Spleen (tissue), 11 donors: Measurements from ENCODE around the gene SLC30A7. TPM values are rescaled to one million over a fixed set of nuclear protein-coding genes. Genes with fewer than 3 reads are reported as not detected.

ENCODE experiments used
- DNase-seq: peaks from one replicate; pipeline ENCODE4 v3.0.0-alpha.2; 2020
- H3K27ac ChIP-seq, 8 donors: fragments of 200-600 bp; sonication (generic) in 7 of 8; 1 replicate in 4 of 8; 2 replicates in 4 of 8; pipeline versions ENCODE4 v1.5.0 to v1.8.0; 2016 to 2021; ENCODE audit warnings: inconsistent platforms in 4 of 8, mild to moderate bottlenecking in 4 of 8, moderate library complexity in 1 of 8
- H3K27me3 ChIP-seq, 7 donors: fragments of 200-600 bp; sonication (generic) in 6 of 7; replicated peaks in 1 of 7; 1 replicate in 4 of 7; 2 replicates in 3 of 7; pipeline versions ENCODE4 v1.5.0 to v1.8.0; 2016 to 2021; ENCODE audit warnings: inconsistent platforms in 3 of 7, mild to moderate bottlenecking in 1 of 7
- H3K36me3 ChIP-seq, 6 donors: fragments of 200-600 bp; sonication (generic) in 5 of 6; 1 replicate in 4 of 6; 2 replicates in 2 of 6; pipeline versions ENCODE4 v1.5.0 to v1.8.0; 2016 to 2021; ENCODE audit warnings: inconsistent platforms in 2 of 6
- H3K4me1 ChIP-seq, 6 donors: fragments of 200-600 bp; sonication (generic) in 5 of 6; 1 replicate in 3 of 6; 2 replicates in 3 of 6; pipeline versions ENCODE4 v1.5.0 to v1.8.0; 2016 to 2021; ENCODE audit warnings: inconsistent platforms in 3 of 6
- H3K4me3 ChIP-seq, 8 donors: fragments of 200-600 bp; sonication (generic) in 7 of 8; 1 replicate in 4 of 8; 2 replicates in 4 of 8; pipeline versions ENCODE4 v1.5.0 to v1.8.0; 2016 to 2021; ENCODE audit warnings: inconsistent platforms in 4 of 8, mild to moderate bottlenecking in 4 of 8, moderate library complexity in 2 of 8
- H3K9me3 ChIP-seq, 8 donors: fragments of 200-600 bp; sonication (generic) in 7 of 8; 1 replicate in 4 of 8; 2 replicates in 4 of 8; pipeline versions ENCODE4 v1.5.0 to v1.8.0; 2016 to 2021; ENCODE audit warnings: inconsistent platforms in 4 of 8
- POLR2A ChIP-seq, 3 donors: fragments of 450-650 bp; IDR thresholded peaks; one replicate each; pipeline ENCODE4 v1.5.1; 2017; ENCODE audit warnings: antibody characterized with exemption in 3 of 3, mild to moderate bottlenecking in 1 of 3
- POLR2AphosphoS5 ChIP-seq, 3 donors: sonication (generic); formaldehyde crosslinking; IDR thresholded peaks; one replicate each; pipeline ENCODE4 v1.5.1; 2017; ENCODE audit warnings: antibody characterized with exemption in 3 of 3
- WGBS, 5 donors: extraction: QIAGEN DNeasy Blood & Tissue Kit in 3 of 5; methylation state at CpG; one replicate each; pipeline versions ENCODE4 v1.1.5 to v1.1.7; 2013 to 2018; 5-methylcytosine and 5-hydroxymethylcytosine counted together
- intact Hi-C: fragments of 100-400 bp; cut with DNase I; formaldehyde crosslinking; loops from one replicate; pipeline ENCODE4 v1.15.0; 2023; ENCODE audit warnings: low total_unique reads
- polyA plus RNA-seq, 3 donors: library from polyadenylated mRNA; stranded (reverse); fragments of 200-250 nt; gene quantifications; one replicate each; pipeline ENCODE4 v1.2.1, GENCODE V29; 2013
- total RNA-seq, 7 donors: library from RNA; depleted of rRNA in 3 of 7; stranded (reverse); fragments of >200 nt in 3 of 7; fragmentation: NEBNext Ultra II Directional in 4 of 7; extraction: Animal tissue kit (Norgen Biotek cat#: 25700) in 4 of 7; gene quantifications; one replicate each; pipeline versions ENCODE4 v1.1.0 to v1.2.1, GENCODE V29; 2016 to 2021
- TF ChIP-seq, protein P1 (sequence below), 11 experiments: fragments of 200-600 bp in 7 of 11; fragments of 450-650 bp in 4 of 11; sonication (generic) in 4 of 11; IDR thresholded peaks in 8 of 11; conservative IDR thresholded peaks in 3 of 11; 1 replicate in 7 of 11; 2 replicates in 4 of 11; pipeline versions ENCODE4 v1.4.0 to v1.8.0; 2016 to 2021; ENCODE audit warnings: antibody characterized with exemption in 11 of 11, inconsistent platforms in 4 of 11, mild to moderate bottlenecking in 1 of 11
- donor health status: healthy with polysubstance abuse.
- donor health status: DM: no; HTN: no; CAD: no; lungs with moderate emphysema.
- donor health status: DM: no; HTN: no; CAD: no.
- donor health status: Bipolar disorder and iron deficiency.
- donor health status: healthy.
- donor health status: DM: no; HTN: no; CAD: no.
- donor health status: DM: yes; HTN: yes; CAD: no.

Gene SLC30A7
- total and polyA plus RNA-seq, 10 donors, result 4.2 to 44.5 (median 35.9) TPM

DNA sequence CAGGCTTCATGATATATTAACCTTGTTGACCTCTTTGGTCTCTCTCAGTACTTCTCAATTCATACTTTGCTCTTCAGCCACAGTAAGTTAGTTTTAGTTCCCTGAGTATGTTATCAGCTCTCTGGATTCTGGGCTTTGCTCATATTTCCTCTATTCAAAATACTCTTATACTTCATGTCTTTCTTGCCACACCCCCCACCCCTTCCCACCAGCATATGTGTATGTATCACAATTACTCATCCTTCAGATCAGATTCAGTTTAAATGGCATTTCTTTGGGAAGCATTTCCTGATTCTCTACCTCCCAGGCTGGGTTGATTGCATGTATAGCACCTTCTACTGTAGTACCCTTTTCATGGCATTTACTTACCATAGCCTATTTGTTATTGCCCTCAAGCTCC, 28.3 kb downstream of the SLC30A7 start:
- no peak for DNase-seq
- no peaks in the 10 kb centered on the region for H3K27me3 ChIP-seq
- intact Hi-C loops, result loop anchor here (5.0 kb wide), 2 partner anchors 368 to 433 kb away; no protein-coding TSS in a partner anchor
- H3K36me3 ChIP-seq, result peaks cover 0 to 65% (median 16%) of the 10 kb centered on the region in 6 donors
- no peak overlapping the region for H3K4me3 ChIP-seq
- H3K27ac ChIP-seq, result no peak overlapping the region
- H3K9me3 ChIP-seq, result no peaks in the 10 kb centered on the region
- TF ChIP-seq, protein P1, sequence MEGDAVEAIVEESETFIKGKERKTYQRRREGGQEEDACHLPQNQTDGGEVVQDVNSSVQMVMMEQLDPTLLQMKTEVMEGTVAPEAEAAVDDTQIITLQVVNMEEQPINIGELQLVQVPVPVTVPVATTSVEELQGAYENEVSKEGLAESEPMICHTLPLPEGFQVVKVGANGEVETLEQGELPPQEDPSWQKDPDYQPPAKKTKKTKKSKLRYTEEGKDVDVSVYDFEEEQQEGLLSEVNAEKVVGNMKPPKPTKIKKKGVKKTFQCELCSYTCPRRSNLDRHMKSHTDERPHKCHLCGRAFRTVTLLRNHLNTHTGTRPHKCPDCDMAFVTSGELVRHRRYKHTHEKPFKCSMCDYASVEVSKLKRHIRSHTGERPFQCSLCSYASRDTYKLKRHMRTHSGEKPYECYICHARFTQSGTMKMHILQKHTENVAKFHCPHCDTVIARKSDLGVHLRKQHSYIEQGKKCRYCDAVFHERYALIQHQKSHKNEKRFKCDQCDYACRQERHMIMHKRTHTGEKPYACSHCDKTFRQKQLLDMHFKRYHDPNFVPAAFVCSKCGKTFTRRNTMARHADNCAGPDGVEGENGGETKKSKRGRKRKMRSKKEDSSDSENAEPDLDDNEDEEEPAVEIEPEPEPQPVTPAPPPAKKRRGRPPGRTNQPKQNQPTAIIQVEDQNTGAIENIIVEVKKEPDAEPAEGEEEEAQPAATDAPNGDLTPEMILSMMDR (IDR thresholded peaks at IDR 0.05 in 8 of 11, conservative IDR thresholded peaks at IDR 0.05 in 3 of 11), result no peak
- TF ChIP-seq POLR2A (IDR thresholded peaks at IDR 0.05) (no peak), POLR2AphosphoS5 (IDR thresholded peaks at IDR 0.05) (no peak)
- peaks cover 0 to 58% (median 19%) of the 10 kb centered on the region in 6 donors for H3K4me1 ChIP-seq

DNA sequence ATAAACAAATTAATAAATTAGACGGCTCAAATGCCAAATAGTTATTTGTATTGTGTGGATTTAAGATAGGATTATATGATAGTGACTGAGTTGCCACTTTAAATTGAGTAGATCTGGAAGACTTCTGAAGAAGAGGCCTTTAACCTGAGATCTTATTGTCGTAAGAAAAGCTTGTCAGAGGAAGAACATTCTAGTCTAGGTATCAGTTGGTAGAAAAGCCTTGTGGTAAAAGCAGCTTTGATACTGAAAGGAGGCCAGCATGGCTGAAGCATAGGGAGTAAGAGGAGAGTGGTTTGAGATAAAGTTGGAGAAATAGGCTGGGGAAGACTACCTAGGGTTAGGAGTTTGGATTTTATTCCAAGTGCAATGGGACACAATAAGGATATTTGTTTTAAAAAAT, 29.1 kb downstream of the SLC30A7 start:
- H3K27me3 ChIP-seq, result no peaks in the 10 kb centered on the region
- no peak for TF ChIP-seq POLR2A (IDR thresholded peaks at IDR 0.05)
- intact Hi-C loops, result loop anchor here (5.0 kb wide), 3 partner anchors 357 to 432 kb away; no protein-coding TSS in a partner anchor
- H3K9me3 ChIP-seq, result no peaks in the 10 kb centered on the region
- WGBS, 5 donors, result 90 to 97% (median 92%) methylated on average over 2 of the region's 2 CpGs
- no peak overlapping the region for H3K4me3 ChIP-seq
- H3K4me1 ChIP-seq, result peaks cover 0 to 66% (median 22%) of the 10 kb centered on the region in 6 donors
- H3K27ac ChIP-seq, result peak overlapping the region in 4 of 8 donors; percentile 16 to 79 (median 47)
- H3K36me3 ChIP-seq, result peaks cover 0 to 57% (median 16%) of the 10 kb centered on the region in 6 donors
- no peak for DNase-seq

DNA sequence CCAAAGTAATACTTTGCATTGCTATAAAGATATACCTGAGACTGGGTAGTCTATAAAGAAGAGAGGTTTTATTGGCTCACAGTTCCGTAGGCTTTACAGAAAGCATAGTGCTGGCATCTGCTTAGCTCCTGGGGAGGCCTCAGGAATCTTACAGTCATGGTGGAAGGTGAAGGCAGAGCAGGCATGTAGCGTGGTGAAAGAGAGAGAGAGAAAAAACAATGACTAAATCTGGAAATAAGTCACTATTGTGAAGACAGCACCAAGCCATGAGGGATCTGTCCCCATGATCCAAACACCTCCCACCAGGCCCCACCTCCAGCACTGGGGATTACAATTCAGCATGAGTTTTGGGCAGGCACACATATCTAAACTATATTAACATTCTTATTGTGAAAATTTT, 30.4 kb downstream of the SLC30A7 start:
- H3K27me3 ChIP-seq, result no peaks in the 10 kb centered on the region
- WGBS, 5 donors, result 94 to 100% (median 98%) methylated on average over 2 of the region's 2 CpGs

DNA sequence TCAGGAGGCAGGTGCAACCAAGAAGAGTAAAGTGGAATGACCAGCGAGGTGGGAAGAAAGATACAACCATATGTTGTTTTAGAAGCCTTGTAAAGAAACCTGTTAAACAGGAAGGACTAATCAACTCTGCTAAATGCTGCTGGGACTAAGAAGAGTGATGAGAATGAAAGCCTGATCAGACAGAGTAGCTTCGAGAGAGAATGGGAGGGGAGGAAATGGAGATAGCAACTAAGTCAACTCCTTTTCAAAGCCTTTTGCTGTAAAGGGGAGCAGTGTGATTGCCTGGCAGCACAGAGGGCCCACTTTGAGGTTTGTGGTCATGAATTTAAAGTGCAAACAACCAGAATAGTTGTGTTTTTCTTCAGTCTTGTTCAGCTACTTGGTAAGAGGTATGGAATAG, 31.4 kb downstream of the SLC30A7 start:
- Histone ChIP-seq H3K9me3 (no peaks in the 10 kb centered on the region), H3K27me3 (no peaks in the 10 kb centered on the region), H3K27ac (peak overlapping the region in 7 of 8 donors; percentile 16 to 79 (median 46)), H3K36me3 (peaks cover 0 to 54% (median 14%) of the 10 kb centered on the region in 6 donors), H3K4me1 (peaks cover 0 to 74% (median 24%) of the 10 kb centered on the region in 6 donors), H3K4me3 (no peak overlapping the region)
- no peak for DNase-seq
- intact Hi-C loops, result loop anchor here (5.0 kb wide), 1 partner anchor 355 kb away; no protein-coding TSS in a partner anchor
- 41 to 51% (median 48%) methylated on average over 2 of the region's 2 CpGs for WGBS, 5 donors
- TF ChIP-seq, protein P1 (IDR thresholded peaks at IDR 0.05 in 8 of 11, conservative IDR thresholded peaks at IDR 0.05 in 3 of 11), result no peak
- TF ChIP-seq POLR2AphosphoS5 (IDR thresholded peaks at IDR 0.05), result peak in 1 of 3 donors; percentile 51
- no peak for TF ChIP-seq POLR2A (IDR thresholded peaks at IDR 0.05)

More for the DNA sequence above, 30.4 kb downstream of the SLC30A7 start:
- Histone ChIP-seq H3K36me3 (peaks cover 0 to 56% (median 16%) of the 10 kb centered on the region in 6 donors), H3K9me3 (no peaks in the 10 kb centered on the region), H3K4me1 (peaks cover 0 to 72% (median 24%) of the 10 kb centered on the region in 6 donors), H3K4me3 (no peak overlapping the region), H3K27ac (peak overlapping the region in 5 of 8 donors; percentile 16 to 79 (median 61))
- TF ChIP-seq POLR2A (IDR thresholded peaks at IDR 0.05) (no peak), POLR2AphosphoS5 (IDR thresholded peaks at IDR 0.05) (no peak)
- TF ChIP-seq, protein P1 (IDR thresholded peaks at IDR 0.05 in 8 of 11, conservative IDR thresholded peaks at IDR 0.05 in 3 of 11), result no peak
- DNase-seq, result no peak
- intact Hi-C loops, result loop anchor here (5.0 kb wide), 1 partner anchor 356 kb away; no protein-coding TSS in a partner anchor
